Esophagus muscularis mucosa (tissue), 3 donors: Measurements from ENCODE around the gene C17orf107.

Experiments used
- CTCF ChIP-seq, 3 experiments: fragments of 200-600 bp in 2 of 3; fragments of 450-650 bp in 1 of 3; sonication (generic) in 2 of 3; IDR thresholded peaks; one replicate each; pipeline ENCODE4 v1.5.1; 2017 to 2019; ENCODE audit warnings: antibody characterized with exemption in 3 of 3, mild to moderate bottlenecking in 2 of 3, moderate library complexity in 1 of 3
- POLR2A ChIP-seq: fragments of 450-650 bp; IDR thresholded peaks from one replicate; pipeline ENCODE4 v1.6.1; 2017; ENCODE audit warnings: antibody characterized with exemption, moderate library complexity, mild to moderate bottlenecking, low read depth
- POLR2AphosphoS5 ChIP-seq, 2 donors: sonication (generic); formaldehyde crosslinking; IDR thresholded peaks; one replicate each; pipeline ENCODE4 v1.6.1; 2017; ENCODE audit warnings: antibody characterized with exemption in 2 of 2

- TF ChIP-seq CTCF (IDR thresholded peaks at IDR 0.05) (no peak), POLR2AphosphoS5 (IDR thresholded peaks at IDR 0.05) (no peak), POLR2A (no peak)
Measured at GRCh38 chr17:4928881-4929280, 29.5 kb downstream of the C17orf107 start.
